GM21526 (cell line): Measurements from ENCODE around the gene FAM174B.

Experiments used
- ATAC-seq: cut with Tn5 transposase; IDR thresholded peaks from one replicate; pipeline ENCODE4 v1.9.1; 2021; ENCODE audit warnings: moderate library complexity; ENCODE audit not compliant: unreplicated experiment, low FRiP score

FAM174B gene

GRCh38 chr15:92603743-92604470 is 51.7 kb downstream of the FAM174B start:
- no peak for ATAC-seq

GRCh38 chr15:92603278-92603677 is 52.3 kb downstream of the FAM174B start:
- ATAC-seq: no peak

GRCh38 chr15:92602267-92602593 is 53.3 kb downstream of the FAM174B start:
- ATAC-seq: no peak

- ATAC-seq: no peak
These were observed 53.8 kb downstream of the FAM174B start for GRCh38 chr15:92601592-92602266.

- no peak for ATAC-seq
These were observed 54.7 kb downstream of the FAM174B start for GRCh38 chr15:92600856-92601255.

- ATAC-seq: no peak
These were observed 56.1 kb downstream of the FAM174B start for GRCh38 chr15:92599394-92599970.

GRCh38 chr15:92597548-92597947 is 58.0 kb downstream of the FAM174B start:
- ATAC-seq: no peak

- no peak for ATAC-seq
These were observed 59.0 kb downstream of the FAM174B start for GRCh38 chr15:92596623-92597022.

- ATAC-seq: no peak
These were observed 59.8 kb downstream of the FAM174B start for GRCh38 chr15:92595506-92596381.

GRCh38 chr15:92591275-92591674 is 64.3 kb downstream of the FAM174B start:
- no peak for ATAC-seq

- no peak for ATAC-seq
These were observed 68.6 kb downstream of the FAM174B start for GRCh38 chr15:92586966-92587365.

- ATAC-seq: no peak
These were observed 69.1 kb downstream of the FAM174B start for GRCh38 chr15:92586383-92586942.

- ATAC-seq: no peak
These were observed 71.5 kb downstream of the FAM174B start for GRCh38 chr15:92584105-92584504.

GRCh38 chr15:92583096-92584034 is 72.2 kb downstream of the FAM174B start:
- no peak for ATAC-seq

- no peak for ATAC-seq
These were observed 73.4 kb downstream of the FAM174B start for GRCh38 chr15:92582206-92582605.

- ATAC-seq: no peak
These were observed 74.6 kb downstream of the FAM174B start for GRCh38 chr15:92580933-92581445.

- ATAC-seq: no peak
These were observed 75.1 kb downstream of the FAM174B start for GRCh38 chr15:92580521-92580920.

GRCh38 chr15:92579931-92580470 is 75.6 kb downstream of the FAM174B start:
- ATAC-seq: no peak

GRCh38 chr15:92579486-92579885 is 76.1 kb downstream of the FAM174B start:
- ATAC-seq: no peak
